Nephron (organoid): ENCODE data around the gene IL1RAP.

Source experiments
- H3K27ac Mint-ChIP-seq, 3 experiments: 2 replicates each; pipeline ENCODE4 v1.8.0; 2020; ENCODE audit warnings: mixed read lengths in 3 of 3, mild to moderate bottlenecking in 2 of 3, moderate library complexity in 1 of 3
- H3K27me3 Mint-ChIP-seq: 2 replicates; pipeline ENCODE4 v1.8.0; 2021; ENCODE audit warnings: low read depth, mild to moderate bottlenecking, moderate library complexity, mixed read lengths
- H3K36me3 Mint-ChIP-seq: 2 replicates; pipeline ENCODE4 v1.8.0; 2020; ENCODE audit warnings: low read depth, mixed read lengths
- H3K4me1 Mint-ChIP-seq: 2 replicates; pipeline ENCODE4 v1.8.0; 2020; ENCODE audit warnings: mixed read lengths
- H3K4me3 Mint-ChIP-seq, 3 experiments: 2 replicates each; pipeline ENCODE4 v1.8.0; 2020; ENCODE audit warnings: mild to moderate bottlenecking in 3 of 3, mixed read lengths in 3 of 3, moderate library complexity in 2 of 3
- H3K9me3 Mint-ChIP-seq: 2 replicates; pipeline ENCODE4 v1.8.0; 2020; ENCODE audit warnings: mixed read lengths
- TF ChIP-seq, protein P1 (sequence below), 3 experiments: fragments of 200-600 bp; sonication (generic); IDR thresholded peaks; one replicate each; pipeline ENCODE4 v1.5.0; 2021; ENCODE audit warnings: antibody characterized with exemption in 3 of 3; ENCODE audit not compliant: unreplicated experiment in 3 of 3

Gene IL1RAP

GRCh38 chr3:190706582-190706981 is 192.7 kb downstream of the IL1RAP start:
- Mint-ChIP-seq H3K4me1 (peaks cover 18% of the 10 kb centered on the region), H3K36me3 (no peaks in the 10 kb centered on the region), H3K27ac (no peak overlapping the region), H3K9me3 (no peaks in the 10 kb centered on the region), H3K4me3 (no peak overlapping the region), H3K27me3 (no peaks in the 10 kb centered on the region)
- TF ChIP-seq, protein P1, sequence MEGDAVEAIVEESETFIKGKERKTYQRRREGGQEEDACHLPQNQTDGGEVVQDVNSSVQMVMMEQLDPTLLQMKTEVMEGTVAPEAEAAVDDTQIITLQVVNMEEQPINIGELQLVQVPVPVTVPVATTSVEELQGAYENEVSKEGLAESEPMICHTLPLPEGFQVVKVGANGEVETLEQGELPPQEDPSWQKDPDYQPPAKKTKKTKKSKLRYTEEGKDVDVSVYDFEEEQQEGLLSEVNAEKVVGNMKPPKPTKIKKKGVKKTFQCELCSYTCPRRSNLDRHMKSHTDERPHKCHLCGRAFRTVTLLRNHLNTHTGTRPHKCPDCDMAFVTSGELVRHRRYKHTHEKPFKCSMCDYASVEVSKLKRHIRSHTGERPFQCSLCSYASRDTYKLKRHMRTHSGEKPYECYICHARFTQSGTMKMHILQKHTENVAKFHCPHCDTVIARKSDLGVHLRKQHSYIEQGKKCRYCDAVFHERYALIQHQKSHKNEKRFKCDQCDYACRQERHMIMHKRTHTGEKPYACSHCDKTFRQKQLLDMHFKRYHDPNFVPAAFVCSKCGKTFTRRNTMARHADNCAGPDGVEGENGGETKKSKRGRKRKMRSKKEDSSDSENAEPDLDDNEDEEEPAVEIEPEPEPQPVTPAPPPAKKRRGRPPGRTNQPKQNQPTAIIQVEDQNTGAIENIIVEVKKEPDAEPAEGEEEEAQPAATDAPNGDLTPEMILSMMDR (IDR thresholded peaks at IDR 0.05; ENCODE audit: unreplicated experiment in 3 of 3): no peak
